Activated T-cell treated with anti-CD3 and anti-CD28 coated beads, Interleukin-2, amount 50 U/mL, for 4 hours (primary cell): ENCODE measurements around the gene NUDC. TPM values are rescaled to one million over a fixed set of nuclear protein-coding genes. Genes with fewer than 3 reads are reported as not detected.
"Not testable (repeated sequence)": the region's sequence is repeated elsewhere in the genome, so short reads cannot be mapped to it uniquely, and the experiment has no call there.

Experiments
- ATAC-seq, 2 donors: fragments of 200-7000 bp; cut with Tn5 transposase; one replicate each; pipeline ENCODE4 v1.10.0; 2021
- DNase-seq: peaks from one replicate; pipeline ENCODE4 v3.0.0-alpha.2; 2020
- H3K27me3 Mint-ChIP-seq: one replicate; pipeline ENCODE4 v1.8.0; 2021; ENCODE audit warnings: low read depth, mixed read lengths
- H3K36me3 Mint-ChIP-seq: one replicate; pipeline ENCODE4 v1.8.0; 2022; ENCODE audit warnings: mixed read lengths; ENCODE audit not compliant: insufficient read depth
- H3K4me1 Mint-ChIP-seq: one replicate; pipeline ENCODE4 v1.8.0; 2021; ENCODE audit warnings: low read depth, mixed read lengths
- H3K4me3 Mint-ChIP-seq: one replicate; pipeline ENCODE4 v1.8.0; 2021; ENCODE audit warnings: mild to moderate bottlenecking, moderate library complexity, mixed read lengths
- H3K9me3 Mint-ChIP-seq: one replicate; pipeline ENCODE4 v1.8.0; 2021; ENCODE audit warnings: mixed read lengths
- total RNA-seq, 3 donors: library from RNA; stranded (reverse); gene quantifications; one replicate each; pipeline ENCODE4 v1.2.1, GENCODE V29; 2021

The NUDC gene
- total RNA-seq, 3 donors from 2014 or later, result 182 to 204 (median 186) TPM

DNA sequence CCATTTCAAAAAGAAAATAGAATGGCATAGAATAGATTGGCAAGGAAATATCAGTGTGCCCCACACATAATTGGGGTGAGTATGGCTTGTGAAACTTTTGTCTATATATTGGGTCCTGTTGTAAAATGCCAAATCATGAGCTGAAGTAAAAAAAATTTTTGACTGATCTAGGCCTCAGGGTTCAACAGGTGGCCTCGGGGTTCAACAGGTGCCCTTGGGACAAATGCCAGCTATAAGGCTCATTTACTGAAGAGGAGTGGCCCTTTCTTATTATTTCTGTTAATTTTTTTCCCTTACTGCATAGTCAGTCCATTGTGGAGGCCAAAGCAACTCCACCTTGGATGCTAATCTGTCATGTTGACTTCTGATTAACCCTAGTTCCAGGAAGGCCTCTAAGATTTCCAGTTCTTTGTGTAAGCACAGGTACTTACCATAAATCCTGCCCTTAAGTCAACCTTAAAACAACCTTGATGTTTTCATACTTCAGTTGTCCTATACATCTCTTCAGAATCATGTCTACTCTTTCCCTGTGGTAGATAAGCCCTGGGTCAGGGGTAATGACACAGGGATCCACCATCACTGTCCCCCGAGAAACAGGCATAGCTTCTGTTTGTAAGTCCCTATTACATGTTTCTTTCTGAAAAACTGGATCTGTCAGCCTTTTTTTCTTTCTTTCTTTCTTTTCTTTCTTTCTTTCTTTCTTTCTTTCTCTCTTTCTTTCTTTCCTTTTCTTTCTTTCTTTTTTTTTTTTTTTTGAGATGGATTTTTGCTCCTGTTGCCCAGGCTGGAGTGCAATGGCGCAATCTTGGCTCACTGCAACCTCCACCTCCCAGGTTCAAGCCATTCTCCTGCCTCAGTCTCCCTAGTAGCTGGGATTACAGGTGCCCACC lies 55.3 kb downstream of the NUDC start:
- H3K27me3 Mint-ChIP-seq, result peaks cover 9% of the 10 kb centered on the region
- H3K4me3 Mint-ChIP-seq, result no peak overlapping the region
- H3K36me3 Mint-ChIP-seq, result no peaks in the 10 kb centered on the region
- H3K9me3 Mint-ChIP-seq, result no peaks in the 10 kb centered on the region
- no peaks in the 10 kb centered on the region for H3K4me1 Mint-ChIP-seq
- ATAC-seq (no peak), DNase-seq (no peak)

DNA sequence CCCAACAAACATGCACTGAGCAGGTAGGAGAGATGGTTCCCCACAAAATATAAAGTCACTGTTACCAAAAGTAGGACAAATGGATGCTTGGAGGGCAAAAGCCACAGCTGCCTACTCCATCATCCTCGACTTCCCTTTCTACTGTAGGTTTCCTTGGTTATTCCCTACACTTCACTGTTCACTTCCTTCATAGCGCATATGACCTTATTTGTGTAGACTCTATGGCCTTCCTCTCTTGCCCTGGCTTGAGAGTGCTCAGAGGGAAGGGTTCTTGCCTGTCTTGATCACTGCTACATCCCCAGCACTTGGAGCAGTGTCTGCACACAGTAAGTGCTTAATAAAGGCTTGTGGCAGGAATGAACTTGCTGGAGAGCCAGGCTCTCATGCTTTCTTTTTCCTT lies 57.4 kb downstream of the NUDC start:
- ATAC-seq (no peak), DNase-seq (no peak)
- H3K4me3 Mint-ChIP-seq, result no peak overlapping the region

DNA sequence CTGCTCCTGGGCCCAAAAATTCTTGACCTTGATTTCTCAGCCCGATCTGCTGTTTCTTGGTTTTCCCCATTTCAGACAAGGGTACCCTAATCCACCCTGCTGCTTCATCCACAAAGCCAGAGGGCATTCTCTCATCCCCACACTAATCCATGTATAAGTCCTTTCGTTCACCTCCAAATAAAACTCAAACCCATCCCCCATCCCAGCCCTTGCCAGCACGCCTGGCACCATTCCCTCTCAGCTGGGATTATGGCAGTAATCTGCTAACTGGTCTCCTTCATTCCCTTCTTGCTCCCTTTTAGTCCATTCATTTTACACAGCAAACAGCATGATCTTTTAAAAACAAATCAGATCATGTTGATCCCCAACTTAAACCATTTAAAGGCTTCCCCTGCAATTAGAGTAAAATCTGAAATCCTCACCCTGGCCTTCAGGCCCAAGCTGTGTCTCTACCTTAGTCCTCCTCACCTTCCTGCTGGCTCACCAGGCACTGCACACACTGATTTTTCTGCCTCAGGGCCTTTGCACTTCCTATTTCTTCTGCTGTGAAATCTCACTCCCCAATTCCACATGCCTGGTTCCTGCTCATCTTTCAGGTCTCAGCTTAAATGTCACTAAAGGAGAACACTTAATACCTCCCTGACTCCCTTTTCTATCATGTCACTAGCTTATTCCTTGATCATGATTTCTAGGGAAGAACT lies 59.8 kb downstream of the NUDC start:
- Mint-ChIP-seq H3K36me3 (no peaks in the 10 kb centered on the region), H3K27me3 (peaks cover 11% of the 10 kb centered on the region), H3K4me1 (no peaks in the 10 kb centered on the region), H3K9me3 (no peaks in the 10 kb centered on the region), H3K4me3 (no peak overlapping the region)
- DNase-seq, result no peak
- no peak for ATAC-seq

More for the DNA sequence above, 57.4 kb downstream of the NUDC start:
- Mint-ChIP-seq H3K27me3 (peaks cover 9% of the 10 kb centered on the region), H3K4me1 (no peaks in the 10 kb centered on the region), H3K9me3 (no peaks in the 10 kb centered on the region), H3K36me3 (no peaks in the 10 kb centered on the region)

DNA sequence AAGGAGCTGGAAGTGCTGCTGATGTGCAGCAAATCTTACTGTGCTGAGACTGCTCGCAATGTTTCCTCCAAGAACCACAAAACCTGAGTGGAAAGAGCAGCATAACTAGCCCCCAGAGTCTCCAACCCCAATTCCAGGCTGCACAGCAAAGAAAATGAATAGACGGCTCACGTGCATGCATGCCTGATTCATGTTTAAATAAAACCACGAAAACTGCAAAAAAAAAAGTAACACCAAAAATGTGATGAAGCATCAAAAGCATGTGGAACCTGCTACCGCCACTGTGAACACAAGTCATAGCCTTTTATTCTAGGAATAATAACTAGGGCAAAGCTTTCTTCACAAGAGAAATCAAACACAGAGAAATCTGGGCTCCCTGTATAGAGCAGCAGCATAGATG lies 62.3 kb downstream of the NUDC start:
- Mint-ChIP-seq H3K36me3 (no peaks in the 10 kb centered on the region), H3K27me3 (peaks cover 11% of the 10 kb centered on the region)

DNA sequence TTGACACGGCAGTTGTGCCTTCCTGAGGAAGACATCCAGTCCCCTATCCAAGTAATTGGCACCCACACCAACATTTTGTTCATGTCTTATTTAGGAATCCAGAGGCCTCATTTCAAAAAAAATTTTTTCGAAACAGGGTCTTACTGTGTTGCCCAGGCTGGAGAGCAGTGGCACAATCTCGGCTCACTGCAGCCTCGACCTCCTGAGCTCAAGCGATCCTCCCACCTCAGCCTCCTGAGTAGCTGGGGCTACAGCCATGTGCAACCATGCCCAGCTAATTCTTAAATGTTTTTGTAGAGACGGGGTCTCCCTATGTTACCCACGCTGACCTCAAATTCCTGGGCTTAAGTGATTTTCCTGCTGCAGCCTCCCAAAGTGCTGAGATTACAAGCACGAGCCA lies 62.7 kb downstream of the NUDC start:
- ATAC-seq, result no peak

More for the DNA sequence above, 62.3 kb downstream of the NUDC start:
- H3K4me1 Mint-ChIP-seq, result no peaks in the 10 kb centered on the region
- no peak overlapping the region for H3K4me3 Mint-ChIP-seq
- no peaks in the 10 kb centered on the region for H3K9me3 Mint-ChIP-seq
- ATAC-seq (no peak), DNase-seq (no peak)

DNA sequence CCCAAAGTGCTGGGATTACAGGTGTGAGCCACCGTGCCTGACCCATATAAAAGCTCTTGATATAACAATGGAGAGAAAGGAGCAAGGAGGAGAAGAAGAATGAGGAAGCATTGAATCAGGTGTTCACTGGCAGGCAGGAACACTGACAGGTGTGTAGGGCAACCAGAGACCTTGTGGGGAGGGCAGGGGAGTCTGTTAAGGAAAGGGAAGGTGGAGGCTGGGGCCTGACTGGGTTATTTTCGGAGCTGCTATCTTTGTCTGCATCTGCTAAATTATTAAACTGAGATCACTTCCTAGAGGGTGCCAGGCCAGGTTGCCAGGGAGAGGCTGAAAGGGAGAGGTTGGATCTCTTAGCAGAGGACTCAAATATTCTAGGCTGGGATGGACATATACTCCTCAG lies 65.1 kb downstream of the NUDC start:
- Mint-ChIP-seq H3K4me3 (no peak overlapping the region), H3K36me3 (no peaks in the 10 kb centered on the region), H3K9me3 (no peaks in the 10 kb centered on the region), H3K4me1 (peaks cover 2% of the 10 kb centered on the region), H3K27me3 (peaks cover 16% of the 10 kb centered on the region)
- no peak for DNase-seq
- ATAC-seq, result no peak

More for the DNA sequence above, 62.7 kb downstream of the NUDC start:
- Mint-ChIP-seq H3K4me3 (no peak overlapping the region), H3K9me3 (no peaks in the 10 kb centered on the region), H3K27me3 (peaks cover 11% of the 10 kb centered on the region), H3K36me3 (no peaks in the 10 kb centered on the region), H3K4me1 (no peaks in the 10 kb centered on the region)
- no peak for DNase-seq

DNA sequence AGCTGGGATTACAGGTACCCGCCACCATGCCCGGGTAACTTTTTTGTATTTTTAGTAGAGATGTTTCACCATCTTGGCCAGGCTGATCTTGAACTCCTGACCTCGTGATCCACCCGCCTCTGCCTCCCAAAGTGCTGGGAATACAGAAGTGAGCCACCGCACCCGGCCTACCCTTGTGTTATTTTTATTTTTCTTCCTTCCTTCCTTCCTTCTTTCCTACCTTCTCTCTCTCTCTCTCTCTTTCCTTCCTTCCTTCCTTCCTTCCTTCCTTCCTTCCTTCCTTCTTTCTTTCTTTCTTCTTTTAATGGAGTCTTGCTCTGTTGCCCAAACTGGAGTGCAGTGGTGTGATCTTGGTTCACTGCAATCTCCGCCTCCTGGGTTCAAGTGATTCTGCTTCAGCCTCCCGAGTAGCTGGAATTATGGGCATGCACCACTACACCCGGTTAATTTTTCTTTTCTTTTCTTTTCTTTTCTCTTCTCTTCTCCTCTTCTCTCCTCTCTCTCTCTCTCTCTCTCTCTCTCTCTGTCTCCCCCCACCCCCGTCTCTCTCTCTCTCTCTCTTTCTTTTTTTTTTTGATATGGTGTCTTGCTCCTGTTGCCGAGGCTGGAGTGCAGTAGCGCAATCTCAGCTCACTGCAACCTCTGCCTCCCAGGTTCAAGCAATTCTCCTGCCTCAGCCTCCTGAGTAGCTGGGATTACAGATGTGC lies 68.0 kb downstream of the NUDC start:
- H3K9me3 Mint-ChIP-seq, H3K4me3 Mint-ChIP-seq, H3K36me3 Mint-ChIP-seq, ATAC-seq, DNase-seq: not testable (repeated sequence)
- H3K27me3 Mint-ChIP-seq, result peaks cover 23% of the 10 kb centered on the region
- peaks cover 11% of the 10 kb centered on the region for H3K4me1 Mint-ChIP-seq

DNA sequence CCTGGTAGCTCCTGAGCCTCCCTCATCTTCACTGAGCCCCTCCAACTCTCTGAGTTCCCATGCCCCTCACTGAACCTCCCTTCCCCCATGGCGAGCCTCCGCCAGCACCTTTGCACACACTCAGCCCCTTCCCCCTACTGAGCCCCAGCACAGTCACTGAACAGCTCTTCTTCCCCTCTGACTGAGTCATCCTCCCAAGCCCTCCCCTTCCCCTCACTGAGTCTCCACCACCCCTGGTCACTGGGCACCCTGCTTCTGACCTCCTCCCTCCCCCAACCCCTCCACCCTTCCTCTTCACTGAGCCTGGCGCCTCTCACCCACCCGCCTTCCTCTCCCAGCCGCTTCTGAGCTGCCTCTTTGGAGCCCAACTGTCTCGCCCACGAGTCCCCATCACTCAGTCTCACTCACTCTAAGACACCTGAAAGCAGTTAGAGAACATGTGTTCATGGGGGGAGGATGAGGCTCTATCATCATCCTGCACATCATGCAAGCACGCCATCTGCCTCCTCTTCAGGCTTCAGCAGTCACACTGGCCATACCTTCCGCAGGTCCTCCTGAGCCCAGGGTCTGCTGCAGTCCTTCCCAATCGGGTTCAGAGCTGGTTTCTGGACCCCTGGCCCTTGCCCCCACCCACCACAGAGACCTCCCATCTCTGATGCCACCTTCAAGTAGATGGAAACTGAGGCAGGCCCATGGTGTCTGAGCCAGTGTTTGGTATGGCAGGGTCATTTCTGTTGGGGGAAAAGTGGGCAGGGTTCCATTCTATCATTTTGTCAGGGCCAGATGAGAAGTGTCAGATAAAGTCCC lies 70.0 kb downstream of the NUDC start:
- no peaks in the 10 kb centered on the region for H3K9me3 Mint-ChIP-seq
- DNase-seq (no peak), ATAC-seq (peak; percentile 32 to 39)
- H3K27me3 Mint-ChIP-seq, result peaks cover 38% of the 10 kb centered on the region
- no peak overlapping the region for H3K4me3 Mint-ChIP-seq
- peaks cover 11% of the 10 kb centered on the region for H3K4me1 Mint-ChIP-seq
- H3K36me3 Mint-ChIP-seq, result no peaks in the 10 kb centered on the region

DNA sequence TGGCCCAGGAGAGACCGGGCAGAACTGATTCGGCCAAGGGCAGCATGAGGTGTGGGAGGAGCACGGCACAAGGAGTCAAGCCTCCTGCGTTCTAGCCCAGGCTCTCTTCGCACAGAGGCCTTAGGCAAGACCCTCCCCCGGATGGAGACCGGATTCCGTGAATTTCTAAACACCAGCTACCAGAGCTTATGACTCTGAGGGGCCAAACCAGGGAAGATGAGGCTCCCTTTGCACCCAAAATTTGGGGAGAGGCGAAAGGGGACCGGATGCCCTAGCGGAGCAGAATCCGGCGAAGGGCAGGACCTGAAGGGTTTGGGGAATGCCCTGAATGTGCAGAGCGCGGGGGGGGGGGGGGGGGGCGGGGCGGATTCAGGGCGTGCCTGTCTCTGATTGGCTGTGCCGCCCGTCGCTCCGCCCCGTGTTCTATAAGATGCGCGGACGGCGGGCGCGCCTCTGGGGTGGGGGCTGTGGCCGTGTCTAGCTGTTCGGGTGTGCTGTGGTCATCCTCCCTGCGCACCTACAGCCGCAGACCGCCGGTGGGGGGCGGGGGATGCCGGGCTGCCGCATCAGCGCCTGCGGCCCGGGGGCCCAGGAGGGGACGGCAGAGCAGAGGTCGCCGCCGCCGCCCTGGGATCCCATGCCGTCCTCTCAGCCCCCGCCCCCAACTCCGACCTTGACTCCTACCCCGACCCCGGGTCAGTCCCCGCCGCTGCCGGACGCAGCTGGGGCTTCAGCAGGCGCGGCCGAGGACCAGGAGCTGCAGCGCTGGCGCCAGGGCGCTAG lies 71.9 kb downstream of the NUDC start, which contains the start of gene TRNP1:
TRNP1 (plus strand) TSS at position 456 of the 783 bp plus-strand sequence; CDS start at position 551, 95 bp downstream.
- Mint-ChIP-seq H3K4me3 (peak within 1 kb of the TSS; percentile 75), H3K4me1 (peaks cover 15% of the 10 kb centered on the region), H3K27me3 (peaks cover 49% of the 10 kb centered on the region), H3K9me3 (no peaks in the 10 kb centered on the region), H3K36me3 (no peaks in the 10 kb centered on the region)
- DNase-seq (peak; percentile 61), ATAC-seq (peak; percentile 75 to 76)

DNA sequence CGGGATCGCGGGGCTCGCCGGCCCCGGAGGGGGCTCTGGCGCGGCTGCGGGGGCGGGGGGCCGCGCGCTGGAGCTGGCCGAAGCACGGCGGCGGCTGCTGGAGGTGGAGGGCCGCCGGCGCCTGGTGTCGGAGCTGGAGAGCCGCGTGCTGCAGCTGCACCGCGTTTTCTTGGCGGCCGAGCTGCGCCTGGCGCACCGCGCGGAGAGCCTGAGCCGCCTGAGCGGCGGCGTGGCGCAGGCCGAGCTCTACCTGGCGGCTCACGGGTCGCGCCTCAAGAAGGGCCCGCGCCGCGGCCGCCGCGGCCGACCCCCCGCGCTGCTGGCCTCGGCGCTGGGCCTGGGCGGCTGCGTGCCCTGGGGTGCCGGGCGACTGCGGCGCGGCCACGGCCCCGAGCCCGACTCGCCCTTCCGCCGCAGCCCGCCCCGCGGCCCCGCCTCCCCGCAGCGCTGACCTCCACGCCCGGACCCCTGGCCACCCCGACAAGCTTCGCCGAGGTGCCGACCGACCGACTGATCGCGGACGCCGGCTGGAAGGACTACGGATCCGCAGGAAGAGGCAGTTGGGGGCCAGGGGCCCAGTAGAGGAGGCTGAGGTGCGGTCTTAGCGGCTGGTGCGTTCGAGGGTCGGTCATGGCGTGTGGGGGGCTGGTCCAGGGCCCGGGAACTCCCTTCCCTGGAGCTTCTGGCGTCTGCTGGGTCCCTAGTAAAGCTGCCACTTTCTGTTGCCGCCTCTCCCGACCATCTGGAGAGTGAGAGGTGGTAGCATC lies 72.7 kb downstream of the NUDC start:
- Mint-ChIP-seq H3K27me3 (peaks cover 49% of the 10 kb centered on the region), H3K4me1 (peaks cover 15% of the 10 kb centered on the region), H3K4me3 (peak overlapping the region; percentile 75), H3K36me3 (no peaks in the 10 kb centered on the region), H3K9me3 (no peaks in the 10 kb centered on the region)
- no peak for DNase-seq
- peak; percentile 51 to 59 for ATAC-seq

DNA sequence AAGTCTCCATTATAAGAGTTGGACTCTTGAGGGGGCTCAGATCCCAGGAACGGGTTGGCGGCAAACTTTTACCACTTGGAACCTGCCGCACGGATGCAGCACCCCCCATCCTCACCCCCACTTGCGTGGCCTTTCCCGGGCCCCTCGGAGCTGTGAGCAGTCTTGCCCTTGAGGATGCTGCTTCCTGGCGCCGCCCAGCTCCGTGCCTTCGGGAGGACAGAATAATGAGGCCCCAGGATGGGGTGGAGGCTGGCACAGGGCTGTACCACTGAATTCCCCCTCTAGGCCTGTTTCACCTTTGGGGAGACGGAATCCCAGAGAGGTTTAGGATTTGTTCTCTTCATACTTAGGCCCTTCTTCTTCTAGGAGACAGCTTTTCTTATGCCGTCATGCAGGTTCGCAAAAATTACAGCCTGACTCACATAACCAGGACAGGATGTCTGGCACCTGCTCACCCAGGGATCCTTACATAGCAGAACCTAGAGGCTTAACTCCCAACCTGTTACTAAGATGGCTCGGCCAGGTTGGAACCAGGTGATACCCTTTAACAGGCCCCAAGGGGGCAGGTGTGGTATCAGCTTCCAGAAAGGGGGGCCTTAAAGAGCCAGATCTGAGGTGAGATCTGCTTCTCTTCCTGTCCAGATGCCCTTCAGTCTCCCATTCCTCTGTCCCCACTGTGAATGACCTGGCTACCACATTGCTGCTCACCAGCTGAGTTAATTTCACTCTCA lies 73.4 kb downstream of the NUDC start:
- Mint-ChIP-seq H3K9me3 (no peaks in the 10 kb centered on the region), H3K27me3 (peaks cover 49% of the 10 kb centered on the region), H3K4me1 (peaks cover 15% of the 10 kb centered on the region)

DNA sequence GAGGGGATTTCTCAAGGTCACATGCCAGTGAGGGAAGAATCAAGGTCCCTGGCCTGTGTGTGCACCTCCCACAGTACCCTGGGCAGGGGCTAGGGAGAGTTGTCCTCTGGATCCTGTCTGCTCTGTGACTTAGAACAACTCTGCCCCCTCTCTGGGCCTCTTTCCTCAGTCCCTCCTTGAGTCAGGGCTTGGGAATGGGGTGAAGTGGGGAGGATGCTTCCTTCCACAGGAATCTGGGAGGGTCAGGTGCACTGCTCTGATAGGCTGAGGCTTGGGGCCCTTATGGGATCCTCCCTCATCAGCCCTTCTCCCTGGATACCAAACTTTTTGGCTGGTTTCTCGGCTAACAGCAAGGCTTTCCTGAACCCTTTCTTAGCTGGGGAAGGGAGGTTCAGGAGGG lies 74.5 kb downstream of the NUDC start:
- no peak for ATAC-seq
- H3K4me3 Mint-ChIP-seq, result no peak overlapping the region
- no peaks in the 10 kb centered on the region for H3K9me3 Mint-ChIP-seq
- peaks cover 43% of the 10 kb centered on the region for H3K27me3 Mint-ChIP-seq
- peaks cover 15% of the 10 kb centered on the region for H3K4me1 Mint-ChIP-seq
- no peak for DNase-seq
- no peaks in the 10 kb centered on the region for H3K36me3 Mint-ChIP-seq

More for the DNA sequence above, 73.4 kb downstream of the NUDC start:
- H3K4me3 Mint-ChIP-seq, result peak overlapping the region; percentile 75
- ATAC-seq (no peak), DNase-seq (no peak)
- H3K36me3 Mint-ChIP-seq, result no peaks in the 10 kb centered on the region
